LHCN-M2 (cell line): ENCODE results near the gene SIK1. TPM values are rescaled to one million over a fixed set of nuclear protein-coding genes. Genes with fewer than 3 reads are reported as not detected.
"Not testable (repeated sequence)": the region's sequence is repeated elsewhere in the genome, so short reads cannot be mapped to it uniquely, and the experiment has no call there.

ENCODE experiments used
- DNase-seq: peaks from one replicate; pipeline ENCODE4 v3.0.0-alpha.2; 2012; ENCODE audit warnings: low read depth
- total RNA-seq: library from RNA; depleted of rRNA; stranded (reverse); fragments of >200 nt; gene quantifications from 2 replicates; pipeline ENCODE4 v1.2.3, GENCODE V29; 2014

The SIK1 gene
- total RNA-seq, 1 experiment from 2014 or later: 20.3 TPM

DNA sequence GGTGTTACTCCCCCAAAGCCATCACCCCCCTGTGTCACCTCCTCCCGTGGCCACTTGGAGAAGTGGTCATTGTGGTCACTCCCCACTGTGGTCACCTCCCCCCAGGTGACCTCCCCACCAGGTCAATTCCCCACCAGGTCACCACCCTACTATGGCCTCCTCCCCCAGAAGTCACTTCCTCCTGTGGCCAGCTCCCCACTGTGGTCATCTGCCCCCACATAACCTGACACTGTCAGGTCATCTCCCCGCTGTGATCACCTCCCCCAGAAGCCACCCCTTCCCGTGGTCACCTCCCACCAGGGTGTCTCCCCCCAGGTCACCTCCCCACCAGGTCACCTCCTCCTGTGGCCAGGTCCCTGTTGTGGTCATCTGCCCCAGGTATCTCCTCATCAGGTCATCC is 28.9 kb downstream of the SIK1 start:
- DNase-seq: not testable (repeated sequence)

- not testable (repeated sequence) for DNase-seq
These were observed 29.5 kb downstream of the SIK1 start for GRCh38 chr21:43397439-43397808.

- DNase-seq: not testable (repeated sequence)
These were observed 30.0 kb downstream of the SIK1 start for GRCh38 chr21:43396788-43397438.

DNA sequence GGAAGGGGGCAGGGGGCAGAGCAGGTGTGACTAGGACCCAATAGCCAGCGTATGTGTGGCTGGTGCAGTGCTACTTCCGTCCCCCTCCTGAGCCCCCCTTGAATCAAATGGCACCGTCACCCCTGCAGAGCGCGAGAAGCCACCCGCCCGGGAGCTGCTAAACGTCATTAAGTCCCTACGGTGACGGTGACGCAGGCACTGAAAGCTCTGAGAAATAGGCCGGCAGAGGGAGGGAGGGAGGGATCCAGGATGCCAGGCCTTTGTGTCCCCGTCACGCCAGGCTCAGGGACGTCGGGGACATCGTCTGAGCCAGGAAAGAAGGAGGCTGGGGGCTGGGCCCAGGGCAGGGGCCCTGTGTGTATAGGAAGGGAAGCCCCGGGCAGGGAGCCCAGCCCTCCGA is 43.6 kb downstream of the SIK1 start:
- DNase-seq: not testable (repeated sequence)

GRCh38 chr21:43382902-43383301 is 44.0 kb downstream of the SIK1 start:
- DNase-seq: not testable (repeated sequence)

DNA sequence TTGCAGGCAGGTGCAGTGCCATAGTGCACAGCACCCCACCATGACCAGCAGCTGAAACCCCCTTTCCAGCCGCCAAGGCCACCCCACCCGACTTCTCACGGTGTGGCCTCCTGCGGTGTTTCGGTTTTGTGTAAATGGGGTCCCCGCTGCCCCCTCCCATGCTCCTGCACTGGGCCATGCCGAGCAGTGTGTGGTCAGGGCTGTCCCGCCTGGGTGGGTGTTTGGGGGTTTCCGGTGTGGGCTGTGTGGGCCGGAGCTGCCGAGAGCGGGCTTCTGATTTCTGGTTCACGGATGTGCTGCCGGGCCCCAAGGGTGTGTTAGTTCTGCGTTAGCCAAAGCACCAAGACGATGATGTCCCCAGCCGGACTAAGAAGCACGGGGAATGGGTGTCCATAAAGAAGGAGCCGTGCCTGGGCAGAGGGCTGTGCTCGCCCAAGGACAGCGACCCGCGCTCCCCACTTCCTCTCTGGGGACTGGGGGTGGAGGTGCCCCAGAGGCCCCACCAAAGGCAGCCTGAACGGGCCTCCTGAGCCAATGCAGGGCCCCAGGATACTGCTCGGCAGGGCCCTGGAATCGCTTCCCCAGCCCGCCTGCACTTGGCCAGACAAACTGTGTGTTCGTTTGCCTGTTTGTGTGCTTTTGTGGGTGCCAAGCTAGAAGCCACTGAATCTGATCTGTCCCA is 45.9 kb downstream of the SIK1 start:
- DNase-seq: not testable (repeated sequence)

GRCh38 chr21:43380337-43380736 is 46.6 kb downstream of the SIK1 start:
- DNase-seq: not testable (repeated sequence)

DNA sequence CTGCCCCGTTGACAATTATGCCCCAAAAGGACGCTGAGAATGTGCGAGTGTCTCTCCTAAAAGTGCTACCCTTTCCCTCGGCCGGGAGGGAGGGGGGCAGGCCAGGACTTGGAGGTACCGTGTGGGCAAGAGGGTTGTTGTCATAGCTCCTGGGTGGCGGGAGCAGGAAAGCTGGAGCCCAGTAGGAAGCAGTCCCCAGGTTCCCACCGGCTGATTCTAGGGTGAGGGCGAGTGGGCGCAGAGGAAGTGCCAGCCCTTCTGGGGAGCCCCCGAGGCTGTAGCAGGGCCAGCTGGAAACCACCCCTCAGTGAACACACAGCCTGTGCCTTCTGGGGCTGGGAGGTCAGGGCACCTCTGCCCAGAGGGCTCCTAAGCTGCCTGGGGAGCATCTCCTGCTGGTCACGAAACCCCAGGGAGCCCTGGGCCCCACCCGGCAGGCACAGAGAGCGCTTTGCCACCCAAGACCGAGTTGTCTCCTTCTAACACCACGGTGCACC is 47.3 kb downstream of the SIK1 start:
- not testable (repeated sequence) for DNase-seq

DNA sequence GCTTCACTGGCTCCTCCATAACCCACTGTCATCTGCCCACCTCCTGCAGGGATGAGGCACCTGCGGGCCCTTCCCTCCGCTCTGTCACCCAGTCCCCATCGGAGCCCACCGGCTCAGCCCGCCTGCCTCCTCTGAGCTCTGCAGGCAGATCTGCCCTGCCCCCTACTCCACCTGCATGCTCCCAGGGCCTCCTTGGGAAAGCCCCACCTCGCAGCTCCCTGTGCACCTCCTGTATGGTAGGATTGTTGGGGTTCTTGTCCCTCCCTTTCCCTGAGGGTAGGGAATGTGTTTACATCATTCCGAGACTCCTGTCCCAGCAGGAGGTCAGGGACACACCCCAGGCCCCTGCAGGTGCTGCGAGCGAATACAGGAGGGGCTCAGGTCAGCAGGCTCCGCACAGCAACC is 50.5 kb downstream of the SIK1 start:
- no peak for DNase-seq

DNA sequence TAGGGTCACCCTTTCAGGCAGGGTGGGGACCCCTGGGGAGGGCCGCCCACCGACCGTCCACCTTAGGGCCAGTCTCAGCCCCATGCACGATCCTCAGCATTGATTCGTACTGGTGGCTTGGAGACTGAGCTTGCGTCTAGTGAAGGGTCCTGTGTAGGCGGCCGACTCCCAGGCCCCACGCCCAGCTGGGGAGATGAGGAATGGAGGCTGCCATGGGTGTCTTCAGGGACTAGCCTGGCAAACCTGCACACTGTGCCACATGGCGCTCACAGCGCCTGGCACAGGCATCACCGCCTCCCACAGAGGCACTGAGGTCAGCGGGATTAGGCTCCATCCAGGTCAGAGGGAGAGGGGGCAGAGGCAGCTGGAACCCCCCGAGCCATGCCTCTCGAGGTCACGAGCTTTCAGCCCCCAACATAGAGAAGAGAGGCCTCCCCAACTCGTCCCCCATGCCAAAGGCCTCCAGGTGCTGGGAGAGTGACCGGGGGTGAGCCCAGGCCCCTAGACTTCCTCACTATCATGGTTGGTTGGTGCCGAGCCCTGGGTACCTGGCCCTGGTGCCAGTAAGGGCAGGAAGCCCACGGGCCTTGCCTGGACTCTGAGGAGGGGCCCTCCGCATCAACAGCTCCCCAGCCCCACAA is 51.0 kb downstream of the SIK1 start:
- no peak for DNase-seq

GRCh38 chr21:43375006-43375836 is 51.7 kb downstream of the SIK1 start:
- DNase-seq: no peak

- no peak for DNase-seq
These were observed 52.6 kb downstream of the SIK1 start for GRCh38 chr21:43374228-43374885.

DNA sequence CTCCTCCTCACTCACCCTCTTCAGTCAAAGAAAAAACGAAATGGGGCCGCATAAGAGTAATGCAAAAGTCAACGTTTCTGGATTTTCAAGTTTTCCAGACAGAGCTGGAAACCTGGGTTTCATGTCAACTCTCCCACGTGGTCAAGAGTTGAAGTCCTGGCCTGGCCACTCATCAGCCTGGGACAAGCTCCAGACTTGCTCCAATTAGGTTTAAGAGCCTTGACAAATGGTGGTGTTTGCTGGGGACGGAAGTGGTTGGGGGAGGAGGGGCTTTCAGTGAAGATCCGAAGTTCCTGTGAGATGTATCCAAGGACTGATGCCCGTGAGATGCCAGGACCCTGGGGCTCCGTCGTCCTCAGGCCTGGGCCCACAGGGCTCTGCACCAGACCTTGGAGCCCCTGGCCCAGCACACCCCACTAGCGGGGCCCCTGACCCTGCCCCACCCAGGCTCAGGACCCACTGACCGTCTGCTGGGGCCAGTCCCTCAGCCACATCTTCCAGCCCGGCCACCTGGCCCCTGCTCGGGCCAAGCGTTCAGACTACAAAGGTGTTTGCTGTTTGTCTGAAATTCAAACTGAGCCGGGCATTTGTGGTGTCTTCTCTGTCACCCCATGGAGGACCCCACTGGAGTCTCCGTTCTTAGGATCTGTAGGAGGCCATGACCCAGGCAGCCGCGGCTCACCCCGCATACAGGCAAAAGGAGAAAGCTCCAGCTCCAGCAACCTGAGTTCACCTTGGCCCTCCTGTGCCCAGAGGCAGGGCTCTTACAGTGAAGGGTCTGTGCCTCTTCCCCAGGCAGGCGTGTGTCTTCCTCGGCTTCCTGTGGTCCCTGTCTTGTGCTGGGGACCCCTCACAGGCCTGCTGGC is 53.3 kb downstream of the SIK1 start:
- DNase-seq: no peak

DNA sequence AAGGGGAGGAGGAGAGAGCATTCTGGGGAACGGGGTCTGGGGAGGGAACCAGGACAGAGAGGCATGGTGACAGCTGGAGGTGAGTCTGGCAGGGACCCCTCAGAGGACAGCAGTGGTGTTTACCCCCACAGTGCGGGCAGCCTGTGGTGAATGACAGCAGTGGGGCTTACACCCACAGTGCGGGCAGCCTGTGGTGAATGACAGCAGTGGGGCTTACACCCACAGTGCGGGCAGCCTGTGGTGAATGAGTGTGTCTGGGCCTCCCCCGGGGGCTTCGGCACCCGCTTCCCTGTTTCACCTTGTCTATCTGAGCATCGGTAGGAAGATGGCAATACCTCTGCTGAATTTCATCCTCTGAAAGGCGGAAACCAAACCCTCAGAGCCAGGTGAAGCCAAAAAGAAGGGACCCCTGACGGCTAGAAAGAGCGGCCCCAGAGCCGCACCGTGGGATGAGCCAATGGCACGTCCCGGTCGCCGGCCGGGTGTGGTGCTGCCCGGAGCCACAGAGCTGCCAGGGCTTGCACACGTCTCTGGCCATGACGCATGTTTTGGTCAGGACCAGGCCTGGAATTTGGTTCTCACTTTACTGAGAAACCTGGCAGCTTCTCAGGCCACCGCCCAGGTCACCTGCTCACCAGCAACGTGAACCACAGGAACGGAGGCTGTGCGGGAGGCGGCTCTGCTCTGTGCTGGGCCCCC is 54.1 kb downstream of the SIK1 start:
- DNase-seq: no peak

- no peak for DNase-seq
These were observed 55.1 kb downstream of the SIK1 start for GRCh38 chr21:43371786-43372185.

DNA sequence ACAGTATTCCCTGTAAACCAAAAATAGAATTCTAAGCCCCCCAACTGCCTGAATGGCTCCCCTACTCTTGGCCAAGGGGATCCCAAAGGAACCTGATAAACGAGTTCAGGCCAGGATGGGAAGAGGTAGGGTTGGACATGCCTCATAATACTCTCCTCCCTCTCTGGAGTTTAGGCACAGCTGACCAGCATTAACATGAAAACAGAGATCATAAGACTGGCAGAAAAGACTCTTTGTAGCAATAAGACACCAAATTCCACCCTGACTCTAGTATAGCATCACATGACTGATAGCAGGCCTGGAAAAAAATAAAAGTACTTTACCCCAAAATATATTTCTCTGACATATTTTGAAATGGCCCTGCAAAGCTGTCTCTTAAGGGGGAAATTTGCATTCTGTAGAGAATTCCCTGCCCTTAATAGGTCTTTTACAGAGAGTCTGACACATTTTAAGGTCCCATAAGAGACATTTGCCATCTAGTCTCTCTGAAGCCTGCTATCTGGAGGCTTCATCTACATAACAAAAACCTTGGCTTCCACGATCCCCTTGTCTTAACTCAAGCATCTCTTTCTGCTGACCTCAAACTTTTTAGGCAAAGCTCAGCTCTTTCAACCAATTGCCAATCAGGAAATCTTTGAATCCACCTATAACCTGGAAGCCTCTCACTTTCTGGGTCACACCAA is 55.9 kb downstream of the SIK1 start:
- DNase-seq: no peak

DNA sequence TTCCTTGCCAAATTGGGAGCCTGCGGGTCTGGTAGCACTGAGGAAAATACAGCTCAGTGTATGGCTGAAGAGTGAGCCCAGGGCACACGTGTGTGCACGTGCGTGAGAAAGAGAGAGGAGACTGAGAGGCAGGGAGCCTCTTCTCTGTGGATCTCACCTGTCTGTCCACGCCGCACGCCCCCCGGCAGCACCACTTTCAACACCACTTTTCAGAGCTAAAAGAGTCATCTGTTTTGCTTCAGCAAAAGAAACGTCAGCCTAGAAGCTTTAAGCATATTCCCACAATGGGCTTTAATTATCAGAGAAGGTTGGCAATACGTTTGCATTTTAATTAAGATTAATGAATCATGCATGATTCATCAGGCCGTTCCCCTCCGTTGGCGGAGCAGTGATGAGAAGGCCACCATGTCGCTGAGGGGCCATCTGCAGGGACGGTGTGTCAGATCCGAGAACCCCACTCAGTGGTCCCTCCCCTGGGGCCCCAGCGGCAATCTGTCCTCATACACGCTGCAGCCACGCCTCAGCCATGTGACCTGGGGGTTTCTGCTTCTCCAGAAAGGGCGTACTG is 56.8 kb downstream of the SIK1 start:
- DNase-seq: no peak

DNA sequence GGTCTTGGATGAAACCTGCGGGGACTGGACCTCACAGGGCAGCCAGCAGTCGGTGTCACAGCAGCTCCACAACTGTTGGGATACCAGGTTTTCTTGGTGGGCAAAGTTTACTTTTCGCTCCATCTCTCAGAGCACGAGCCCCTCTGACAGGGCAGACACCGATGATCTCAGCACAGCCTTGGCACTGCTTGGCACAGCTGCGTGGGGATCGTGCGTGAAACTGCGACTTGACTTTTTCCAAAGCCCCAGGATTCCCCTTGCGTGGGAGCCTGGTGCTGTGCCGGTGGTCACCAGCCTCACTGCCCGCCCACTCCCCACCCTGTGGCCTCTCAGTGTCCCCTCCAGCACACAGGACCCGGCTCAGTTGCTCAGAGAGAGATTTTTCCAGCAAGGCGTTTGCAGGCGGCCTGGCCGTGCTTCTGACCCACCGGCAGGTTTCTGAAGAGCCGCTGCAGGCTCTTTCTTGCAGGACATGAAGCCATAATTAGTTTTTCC is 57.3 kb downstream of the SIK1 start:
- no peak for DNase-seq

GRCh38 chr21:43369124-43369523 is 57.8 kb downstream of the SIK1 start:
- DNase-seq: peak; percentile 29
